ENCODE results near the gene PCYT1B.
"Not testable (repeated sequence)": the region's sequence is repeated elsewhere in the genome, so short reads cannot be mapped to it uniquely, and the experiment has no call there.

PCYT1B gene

GRCh38 chrX:24643116-24643515, 4.0 kb downstream of the PCYT1B start:
- no peak overlapping the region for H3K4me3 ChIP-seq (ENCODE audit: low read depth, low read length)
- TF ChIP-seq MYC (IDR thresholded peaks at IDR 0.05; ENCODE audit: low read depth, low read length): no peak
- no peak for TF ChIP-seq POLR2A (IDR thresholded peaks at IDR 0.05; ENCODE audit: extremely low read depth, insufficient read length)
- TF ChIP-seq CTCF (IDR thresholded peaks at IDR 0.05; ENCODE audit: low read depth, low read length): no peak
- TF ChIP-seq MAX (IDR thresholded peaks at IDR 0.05; ENCODE audit: low read depth, low read length): no peak
- peak; percentile 1 for DNase-seq (ENCODE audit: low read depth)

GRCh38 chrX:24629701-24630100, 17.4 kb downstream of the PCYT1B start:
- DNase-seq (ENCODE audit: low read depth): no peak
- TF ChIP-seq POLR2A (IDR thresholded peaks at IDR 0.05; ENCODE audit: extremely low read depth, insufficient read length): no peak
- no peak for TF ChIP-seq MAX (IDR thresholded peaks at IDR 0.05; ENCODE audit: low read depth, low read length)
- TF ChIP-seq MYC (IDR thresholded peaks at IDR 0.05; ENCODE audit: low read depth, low read length): no peak
- no peak for TF ChIP-seq CTCF (IDR thresholded peaks at IDR 0.05; ENCODE audit: low read depth, low read length)
- H3K4me3 ChIP-seq (ENCODE audit: low read depth, low read length): no peak overlapping the region

GRCh38 chrX:24619647-24620046, 27.5 kb downstream of the PCYT1B start:
- no peak for TF ChIP-seq MYC (IDR thresholded peaks at IDR 0.05; ENCODE audit: low read depth, low read length)
- no peak for TF ChIP-seq CTCF (IDR thresholded peaks at IDR 0.05; ENCODE audit: low read depth, low read length)
- no peak for TF ChIP-seq MAX (IDR thresholded peaks at IDR 0.05; ENCODE audit: low read depth, low read length)
- no peak for TF ChIP-seq POLR2A (IDR thresholded peaks at IDR 0.05; ENCODE audit: extremely low read depth, insufficient read length)
- DNase-seq (ENCODE audit: low read depth): no peak
- H3K4me3 ChIP-seq (ENCODE audit: low read depth, low read length): no peak overlapping the region

- no peak for DNase-seq (ENCODE audit: low read depth)
- no peak overlapping the region for H3K4me3 ChIP-seq (ENCODE audit: low read depth, low read length)
These were observed 36.6 kb downstream of the PCYT1B start for GRCh38 chrX:24610516-24610915.

GRCh38 chrX:24607616-24608015, 39.5 kb downstream of the PCYT1B start:
- TF ChIP-seq CTCF (IDR thresholded peaks at IDR 0.05; ENCODE audit: low read depth, low read length) (no peak), MAX (IDR thresholded peaks at IDR 0.05; ENCODE audit: low read depth, low read length) (no peak), POLR2A (IDR thresholded peaks at IDR 0.05; ENCODE audit: extremely low read depth, insufficient read length) (no peak), MYC (IDR thresholded peaks at IDR 0.05; ENCODE audit: low read depth, low read length) (no peak)
- DNase-seq (ENCODE audit: low read depth): peak; percentile 20
- H3K4me3 ChIP-seq (ENCODE audit: low read depth, low read length): no peak overlapping the region

More at GRCh38 chrX:24610516-24610915, 36.6 kb downstream of the PCYT1B start:
- no peak for TF ChIP-seq MYC (IDR thresholded peaks at IDR 0.05; ENCODE audit: low read depth, low read length)
- no peak for TF ChIP-seq POLR2A (IDR thresholded peaks at IDR 0.05; ENCODE audit: extremely low read depth, insufficient read length)
- no peak for TF ChIP-seq CTCF (IDR thresholded peaks at IDR 0.05; ENCODE audit: low read depth, low read length)
- no peak for TF ChIP-seq MAX (IDR thresholded peaks at IDR 0.05; ENCODE audit: low read depth, low read length)

- not testable (repeated sequence) for H3K4me3 ChIP-seq (ENCODE audit: low read depth, low read length)
- peak; percentile 67 for DNase-seq (ENCODE audit: low read depth)
These were observed 41.2 kb downstream of the PCYT1B start for GRCh38 chrX:24605941-24606340.

Measured in NB4 (cell line).